GM21367 (cell line): ENCODE results near the gene PRRC2B.
"Not testable (repeated sequence)": the region's sequence is repeated elsewhere in the genome, so short reads cannot be mapped to it uniquely, and the experiment has no call there.

Experiments
- ATAC-seq: cut with Tn5 transposase; IDR thresholded peaks from one replicate; pipeline ENCODE4 v1.9.1; 2021; ENCODE audit not compliant: unreplicated experiment

PRRC2B gene

GRCh38 chr9:131467214-131467935 lies 73.5 kb downstream of the PRRC2B start:
- no peak for ATAC-seq

GRCh38 chr9:131468031-131468430 lies 74.1 kb downstream of the PRRC2B start:
- ATAC-seq, result no peak

GRCh38 chr9:131469356-131469755 lies 75.5 kb downstream of the PRRC2B start:
- ATAC-seq, result no peak

- no peak for ATAC-seq
Observed at GRCh38 chr9:131469951-131470350, 76.1 kb downstream of the PRRC2B start.

GRCh38 chr9:131470581-131470991 lies 76.7 kb downstream of the PRRC2B start:
- no peak for ATAC-seq

- ATAC-seq, result not testable (repeated sequence)
Observed at GRCh38 chr9:131472085-131472484, 78.2 kb downstream of the PRRC2B start.

GRCh38 chr9:131473198-131473885 lies 79.5 kb downstream of the PRRC2B start:
- ATAC-seq, result no peak

GRCh38 chr9:131473891-131474290 lies 80.0 kb downstream of the PRRC2B start:
- no peak for ATAC-seq

GRCh38 chr9:131474711-131475110 lies 80.8 kb downstream of the PRRC2B start:
- ATAC-seq, result no peak

- no peak for ATAC-seq
Observed at GRCh38 chr9:131475111-131475955, 81.4 kb downstream of the PRRC2B start.

GRCh38 chr9:131475956-131476776 lies 82.3 kb downstream of the PRRC2B start:
- no peak for ATAC-seq

- ATAC-seq, result no peak
Observed at GRCh38 chr9:131476777-131477345, 83.0 kb downstream of the PRRC2B start.

- no peak for ATAC-seq
Observed at GRCh38 chr9:131477367-131477766, 83.5 kb downstream of the PRRC2B start.

GRCh38 chr9:131477816-131478419 lies 84.0 kb downstream of the PRRC2B start:
- ATAC-seq, result no peak

- ATAC-seq, result no peak
Observed at GRCh38 chr9:131478421-131478868, 84.6 kb downstream of the PRRC2B start.

GRCh38 chr9:131478911-131479310 lies 85.0 kb downstream of the PRRC2B start:
- ATAC-seq, result no peak

GRCh38 chr9:131480258-131480657 lies 86.4 kb downstream of the PRRC2B start:
- no peak for ATAC-seq

- ATAC-seq, result no peak
Observed at GRCh38 chr9:131481441-131482342, 87.8 kb downstream of the PRRC2B start.
